OCI-LY3 (cell line): ENCODE data around the gene APOL2.
A peak's percentile ranks its signal among the peaks of the same experiment; 100 is the strongest.

Experiments used
- H2AFZ ChIP-seq: fragments of 200-600, 300-600 bp; shearing (Covaris generic); 2 replicates; pipeline ENCODE4 v1.6.0; 2014; ENCODE audit warnings: antibody characterized with exemption, low read depth, low read length
- H3K27ac ChIP-seq: fragments of 200-600, 300-600 bp; sonication (generic); 2 replicates; pipeline ENCODE4 v1.5.1; 2014; ENCODE audit warnings: mild to moderate bottlenecking, low read length, moderate library complexity, mixed read lengths
- H3K27me3 ChIP-seq: fragments of 200-600, 300-600 bp; sonication (generic); 2 replicates; pipeline ENCODE4 v1.6.1; 2014; ENCODE audit warnings: low read depth, low read length, mixed read lengths
- H3K36me3 ChIP-seq: fragments of 200-600, 300-600 bp; sonication (generic); replicated peaks from 2 replicates; pipeline ENCODE3; 2014; ENCODE audit warnings: low read depth, low read length, mixed read lengths
- H3K4me1 ChIP-seq: fragments of 300-600, 200-600 bp; sonication (generic); 2 replicates; pipeline ENCODE4 v1.6.1; 2014; ENCODE audit warnings: low read length, mixed read lengths
- H3K4me2 ChIP-seq: fragments of 200-600, 300-600 bp; sonication (generic); 2 replicates; pipeline ENCODE4 v1.6.1; 2014; ENCODE audit warnings: low read length, mixed read lengths
- H3K4me3 ChIP-seq: fragments of 300-600, 200-600 bp; sonication (generic); 2 replicates; pipeline ENCODE4 v1.5.1; 2014; ENCODE audit warnings: antibody characterized with exemption, mild to moderate bottlenecking, low read length, moderate library complexity
- H3K79me2 ChIP-seq: fragments of 300-600, 200-600 bp; shearing (Covaris generic); 2 replicates; pipeline ENCODE4 v1.6.1; 2014; ENCODE audit warnings: mild to moderate bottlenecking, low read length, mixed read lengths
- H3K9ac ChIP-seq: fragments of 300-600, 200-600 bp; shearing (Covaris generic); 2 replicates; pipeline ENCODE4 v1.6.0; 2014; ENCODE audit warnings: mild to moderate bottlenecking, low read length, moderate library complexity
- H3K9me3 ChIP-seq: fragments of 200-600, 300-600 bp; shearing (Covaris generic); 2 replicates; pipeline ENCODE4 v1.6.1; 2014; ENCODE audit warnings: low read length, mixed read lengths; ENCODE audit not compliant: insufficient read depth
- H4K20me1 ChIP-seq: fragments of 200-600, 300-600 bp; sonication (generic); 2 replicates; pipeline ENCODE4 v1.6.1; 2016; ENCODE audit warnings: low read length, mixed read lengths; ENCODE audit not compliant: insufficient read depth
- CTCF ChIP-seq: fragments of 200-600, 300-600 bp; sonication (generic); IDR thresholded peaks from 2 replicates; pipeline ENCODE4 v1.5.1; 2014; ENCODE audit warnings: antibody characterized with exemption, low read length, low read depth
- EZH2phosphoT487 ChIP-seq: fragments of 200-600 bp; shearing (Covaris generic); IDR thresholded peaks from 2 replicates; pipeline ENCODE4 v1.6.1; 2018; ENCODE audit warnings: antibody characterized with exemption, mixed run types, low read depth

The APOL2 gene

DNA sequence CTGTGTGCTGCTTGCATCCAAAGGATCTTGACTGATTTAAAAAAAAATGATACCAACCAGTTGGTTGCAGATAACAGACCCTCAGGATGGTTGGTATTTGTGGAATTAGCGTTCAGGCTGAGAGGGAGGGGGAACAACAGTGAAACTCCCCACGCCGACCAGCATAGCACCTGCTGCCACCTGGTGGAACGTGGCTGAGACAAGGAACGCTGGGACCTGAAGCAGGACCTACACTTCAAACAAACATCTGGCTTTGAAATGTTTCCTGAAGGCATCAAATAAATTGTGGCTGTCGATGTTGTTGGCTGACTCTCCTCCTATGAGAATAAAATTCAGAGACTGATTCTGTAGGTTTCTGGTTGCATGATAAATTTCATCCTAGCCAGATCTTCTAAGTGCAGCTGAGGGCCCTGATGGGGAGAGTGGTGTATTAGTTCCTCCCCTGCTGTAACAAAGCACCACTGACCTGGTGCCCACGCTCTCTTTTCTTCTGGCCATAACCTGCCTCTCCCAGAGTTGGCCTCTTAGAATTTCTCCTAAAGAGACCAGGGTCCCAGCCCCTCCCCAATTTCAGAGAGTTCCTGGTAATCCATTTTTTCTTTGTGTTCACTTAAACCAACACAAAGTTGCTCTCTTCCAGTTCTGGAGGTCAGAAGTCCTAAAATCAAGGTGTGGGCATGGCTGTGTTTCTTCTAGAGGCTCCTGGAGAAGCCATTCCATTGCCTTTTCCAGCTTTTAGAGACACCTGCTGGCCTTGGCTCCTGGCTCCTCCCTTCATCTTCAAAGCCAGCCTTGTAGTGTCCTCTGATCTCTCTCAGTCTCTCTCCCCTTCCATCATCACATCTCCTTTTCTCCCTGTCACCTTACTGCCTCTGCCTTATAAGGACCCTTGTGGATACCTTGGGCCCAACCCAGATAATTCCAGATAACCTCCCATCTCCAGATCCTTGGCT lies 17.3 kb downstream of the APOL2 start:
- Histone ChIP-seq H3K27me3 (peaks cover 9% of the 10 kb centered on the region; the same call in 1 of the 2 replicates), H3K4me2 (peak overlapping the region; percentile 43), H3K36me3 (peaks cover 3% of the 10 kb centered on the region), H3K9ac (no peak overlapping the region), H3K27ac (no peak overlapping the region), H2AFZ (no peak overlapping the region), H3K79me2 (no peaks in the 10 kb centered on the region), H3K4me1 (peaks cover 9% of the 10 kb centered on the region), H3K9me3 (no peaks in the 10 kb centered on the region), H3K4me3 (peak overlapping the region; percentile 6; the same call in 1 of the 2 replicates), H4K20me1 (no peaks in the 10 kb centered on the region)
- peak; percentile 93 for TF ChIP-seq CTCF
- no peak for TF ChIP-seq EZH2phosphoT487

GRCh38 chr22:36220451-36220921 lies 18.8 kb downstream of the APOL2 start:
- Histone ChIP-seq H3K27ac (no peak overlapping the region), H3K9ac (no peak overlapping the region), H3K4me1 (peaks cover 9% of the 10 kb centered on the region), H3K4me3 (no peak overlapping the region), H4K20me1 (no peaks in the 10 kb centered on the region), H3K4me2 (no peak overlapping the region), H3K27me3 (peaks cover 21% of the 10 kb centered on the region), H3K79me2 (no peaks in the 10 kb centered on the region), H3K9me3 (no peaks in the 10 kb centered on the region), H2AFZ (no peak overlapping the region), H3K36me3 (peaks cover 3% of the 10 kb centered on the region)
- TF ChIP-seq EZH2phosphoT487 (no peak), CTCF (no peak)

GRCh38 chr22:36218648-36219193 lies 20.6 kb downstream of the APOL2 start:
- no peak for TF ChIP-seq EZH2phosphoT487
- TF ChIP-seq CTCF, result no peak
- Histone ChIP-seq H3K4me1 (peaks cover 14% of the 10 kb centered on the region), H2AFZ (no peak overlapping the region), H3K27me3 (peaks cover 30% of the 10 kb centered on the region), H3K79me2 (no peaks in the 10 kb centered on the region), H4K20me1 (no peaks in the 10 kb centered on the region), H3K4me2 (no peak overlapping the region), H3K36me3 (no peaks in the 10 kb centered on the region), H3K9me3 (no peaks in the 10 kb centered on the region), H3K4me3 (no peak overlapping the region), H3K27ac (no peak overlapping the region), H3K9ac (no peak overlapping the region)

- H3K36me3 ChIP-seq, result no peaks in the 10 kb centered on the region
- H3K9ac ChIP-seq, result no peak overlapping the region
- no peak overlapping the region for H3K4me2 ChIP-seq
- TF ChIP-seq EZH2phosphoT487, result no peak
- TF ChIP-seq CTCF, result no peak
- H3K27me3 ChIP-seq, result peaks cover 36% of the 10 kb centered on the region
- no peaks in the 10 kb centered on the region for H4K20me1 ChIP-seq
- no peaks in the 10 kb centered on the region for H3K79me2 ChIP-seq
- peaks cover 15% of the 10 kb centered on the region for H3K4me1 ChIP-seq
- no peak overlapping the region for H2AFZ ChIP-seq
- H3K9me3 ChIP-seq, result no peaks in the 10 kb centered on the region
- no peak overlapping the region for H3K4me3 ChIP-seq
- no peak overlapping the region for H3K27ac ChIP-seq
These were observed 23.3 kb downstream of the APOL2 start for GRCh38 chr22:36215981-36216380.
